ENCODE measurements around the gene TTC13.

TTC13 gene

GRCh38 chr1:230966358-230966873 is 12.2 kb downstream of the TTC13 start:
- ChIA-PET POLR2A (no interaction called here), CTCF (no interaction called here)
- no peak for TF ChIP-seq CTCF (IDR thresholded peaks at IDR 0.05; ENCODE audit: insufficient read depth, low read length, missing control alignments)

GRCh38 chr1:230965535-230965934 is 13.1 kb downstream of the TTC13 start:
- no peak overlapping the region for H3K4me3 ChIP-seq (ENCODE audit: low read depth, low read length)
- no peak for DNase-seq (ENCODE audit: low read depth, low spot score)
- CTCF ChIA-PET: no interaction called here
- POLR2A ChIA-PET: no interaction called here
- TF ChIP-seq CTCF (IDR thresholded peaks at IDR 0.05; ENCODE audit: insufficient read depth, low read length, missing control alignments): no peak

More at GRCh38 chr1:230966358-230966873, 12.2 kb downstream of the TTC13 start:
- DNase-seq (ENCODE audit: low read depth, low spot score): no peak
- no peak overlapping the region for H3K4me3 ChIP-seq (ENCODE audit: low read depth, low read length)

GRCh38 chr1:230964896-230965295 is 13.8 kb downstream of the TTC13 start:
- no peak for DNase-seq (ENCODE audit: low read depth, low spot score)
- CTCF ChIA-PET: no interaction called here
- TF ChIP-seq CTCF (IDR thresholded peaks at IDR 0.05; ENCODE audit: insufficient read depth, low read length, missing control alignments): no peak
- POLR2A ChIA-PET: no interaction called here
- H3K4me3 ChIP-seq (ENCODE audit: low read depth, low read length): no peak overlapping the region

- CTCF ChIA-PET: interaction anchor here (1.1 kb wide), 1 partner anchor 13 kb away, joined by 3 read pairs; no protein-coding TSS in a partner anchor
- no peak for DNase-seq (ENCODE audit: low read depth, low spot score)
- POLR2A ChIA-PET: no interaction called here
- TF ChIP-seq CTCF (IDR thresholded peaks at IDR 0.05; ENCODE audit: insufficient read depth, low read length, missing control alignments): no peak
- no peak overlapping the region for H3K4me3 ChIP-seq (ENCODE audit: low read depth, low read length)
These were observed 20.3 kb downstream of the TTC13 start for GRCh38 chr1:230958370-230958769.

- POLR2A ChIA-PET: no interaction called here
- CTCF ChIA-PET: interaction anchor here (1.1 kb wide), 1 partner anchor 13 kb away, joined by 3 read pairs; no protein-coding TSS in a partner anchor
- H3K4me3 ChIP-seq (ENCODE audit: low read depth, low read length): no peak overlapping the region
- DNase-seq (ENCODE audit: low read depth, low spot score): no peak
- no peak for TF ChIP-seq CTCF (IDR thresholded peaks at IDR 0.05; ENCODE audit: insufficient read depth, low read length, missing control alignments)
These were observed 21.1 kb downstream of the TTC13 start for GRCh38 chr1:230957580-230957989.

- DNase-seq (ENCODE audit: low read depth, low spot score): no peak
- ChIA-PET POLR2A (no interaction called here), CTCF (interaction anchor here (1.4 to 1.5 kb wide), 2 partner anchors 10 to 154 kb away, joined by 3 to 4 read pairs; no protein-coding TSS in a partner anchor)
- no peak for TF ChIP-seq CTCF (IDR thresholded peaks at IDR 0.05; ENCODE audit: insufficient read depth, low read length, missing control alignments)
- H3K4me3 ChIP-seq (ENCODE audit: low read depth, low read length): no peak overlapping the region
These were observed 28.3 kb downstream of the TTC13 start for GRCh38 chr1:230950404-230950803.

All from AG04449 (cell line).